ENCODE measurements around the gene BIRC6.
"Not testable (repeated sequence)": the region's sequence is repeated elsewhere in the genome, so short reads cannot be mapped to it uniquely, and the experiment has no call there.

Gene BIRC6

DNA sequence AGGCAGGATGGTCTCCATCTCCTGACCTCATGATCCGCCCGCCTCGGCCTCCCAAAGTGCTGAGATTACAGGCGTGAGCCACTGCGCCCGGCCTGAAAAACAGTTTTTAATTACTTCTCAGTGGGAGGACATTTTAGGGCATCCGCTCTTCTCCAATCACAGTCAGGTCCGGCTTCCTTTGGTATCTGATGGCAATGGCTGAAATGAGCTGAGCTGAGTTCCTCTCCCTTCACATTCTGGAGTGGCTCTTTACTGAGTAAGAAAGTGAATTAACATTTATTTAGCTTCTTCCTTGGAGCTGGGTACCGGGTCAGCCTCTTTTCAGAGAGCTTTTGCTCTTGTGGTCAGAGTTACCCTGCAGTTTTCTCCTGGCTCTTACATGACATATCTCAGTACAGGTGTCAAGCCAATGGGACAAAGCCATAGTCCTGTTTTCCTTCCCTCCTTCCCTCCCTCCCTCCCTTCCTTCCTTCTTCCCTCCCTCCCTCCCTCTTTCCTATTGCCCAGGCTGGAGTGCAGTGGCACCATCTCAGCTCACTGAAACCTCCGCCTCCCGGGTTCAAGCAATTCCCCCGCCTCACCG, 269.9 kb downstream of the BIRC6 start:
- TF ChIP-seq ZNF274 (IDR thresholded peaks at IDR 0.05; ENCODE audit: low read depth, low read length): no peak
- H3K4me3 ChIP-seq (ENCODE audit: low read length): no peak overlapping the region

DNA sequence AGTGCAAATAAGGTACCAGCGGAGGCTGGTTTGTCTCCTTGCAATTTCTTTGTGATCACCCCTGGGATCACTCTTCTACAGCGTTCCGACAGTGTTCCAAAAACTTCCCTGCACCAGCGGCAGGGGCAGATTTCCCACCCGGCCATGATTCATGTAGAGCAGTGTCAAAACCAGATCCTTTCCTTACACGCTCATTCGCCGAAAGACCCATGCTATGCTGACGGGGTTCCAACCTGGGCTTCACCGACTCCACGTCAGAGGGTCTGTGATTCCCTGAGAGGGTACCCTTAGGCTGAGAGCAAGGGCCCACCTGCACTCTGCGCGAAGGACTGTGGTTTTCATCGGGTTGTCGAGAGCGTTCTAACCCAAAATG, 270.6 kb downstream of the BIRC6 start:
- no peak for TF ChIP-seq ZNF274 (IDR thresholded peaks at IDR 0.05; ENCODE audit: low read depth, low read length)
- peak overlapping the region; percentile 65; the same call in 1 of the 2 replicates for H3K4me3 ChIP-seq (ENCODE audit: low read length)

- TF ChIP-seq ZNF274 (IDR thresholded peaks at IDR 0.05; ENCODE audit: low read depth, low read length): no peak
Observed at GRCh38 chr2:32627814-32628579, 271.2 kb downstream of the BIRC6 start, which contains the start of gene TTC27. TTC27 (plus strand) TSS chr2:32628050; CDS start chr2:32628293, 243 bp downstream.

DNA sequence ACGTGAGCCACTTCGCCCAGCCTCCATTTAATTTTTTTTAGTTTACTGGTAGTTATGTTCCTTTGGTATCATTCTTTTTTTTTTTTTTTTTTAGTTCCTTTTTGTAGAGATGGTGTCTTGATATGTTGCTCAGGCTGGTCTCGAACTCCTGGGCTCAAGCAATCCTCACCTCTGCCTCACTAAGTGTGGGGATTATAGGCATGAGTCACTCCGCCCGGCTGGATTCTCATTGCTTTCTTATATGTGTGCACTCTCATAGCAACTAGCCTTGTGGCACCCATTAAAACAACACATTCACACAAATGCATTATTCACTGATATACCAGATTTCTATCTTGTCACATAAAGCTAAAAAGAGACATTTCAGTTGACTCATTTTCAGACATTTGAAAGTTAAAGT, 275.3 kb downstream of the BIRC6 start:
- TF ChIP-seq ZNF274 (IDR thresholded peaks at IDR 0.05; ENCODE audit: low read depth, low read length): no peak

More at GRCh38 chr2:32627814-32628579, 271.2 kb downstream of the BIRC6 start, which contains the start of gene TTC27:
- H3K4me3 ChIP-seq (ENCODE audit: low read length): peak within 1 kb of the TSS; percentile 65

DNA sequence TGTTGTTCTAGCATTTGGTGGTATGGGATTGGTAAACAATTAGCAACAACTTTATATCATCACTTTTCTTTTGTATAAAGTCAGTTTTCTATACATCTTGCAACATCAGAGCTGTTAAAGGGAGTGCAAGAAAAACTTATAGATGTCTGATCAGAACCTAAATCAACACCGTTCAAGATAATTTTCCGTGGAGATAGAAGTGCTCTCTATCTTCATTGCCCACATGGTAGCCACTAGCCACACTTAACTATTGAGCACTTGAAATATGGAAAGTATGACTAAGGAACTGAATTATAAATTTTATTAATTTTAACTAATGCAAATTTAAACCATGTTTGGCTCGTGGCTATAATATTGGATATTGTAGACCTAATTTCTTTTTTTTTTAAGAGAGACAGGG, 276.2 kb downstream of the BIRC6 start:
- H3K4me3 ChIP-seq (ENCODE audit: low read length): no peak overlapping the region
- no peak for TF ChIP-seq ZNF274 (IDR thresholded peaks at IDR 0.05; ENCODE audit: low read depth, low read length)

More for the DNA sequence above, 275.3 kb downstream of the BIRC6 start:
- H3K4me3 ChIP-seq (ENCODE audit: low read length): no peak overlapping the region

- not testable (repeated sequence) for H3K4me3 ChIP-seq (ENCODE audit: low read length)
Observed at GRCh38 chr2:32638548-32638947, 281.7 kb downstream of the BIRC6 start.

- H3K4me3 ChIP-seq (ENCODE audit: low read length): no peak overlapping the region
- no peak for TF ChIP-seq ZNF274 (IDR thresholded peaks at IDR 0.05; ENCODE audit: low read depth, low read length)
Observed at GRCh38 chr2:32641180-32641579, 284.4 kb downstream of the BIRC6 start.

DNA sequence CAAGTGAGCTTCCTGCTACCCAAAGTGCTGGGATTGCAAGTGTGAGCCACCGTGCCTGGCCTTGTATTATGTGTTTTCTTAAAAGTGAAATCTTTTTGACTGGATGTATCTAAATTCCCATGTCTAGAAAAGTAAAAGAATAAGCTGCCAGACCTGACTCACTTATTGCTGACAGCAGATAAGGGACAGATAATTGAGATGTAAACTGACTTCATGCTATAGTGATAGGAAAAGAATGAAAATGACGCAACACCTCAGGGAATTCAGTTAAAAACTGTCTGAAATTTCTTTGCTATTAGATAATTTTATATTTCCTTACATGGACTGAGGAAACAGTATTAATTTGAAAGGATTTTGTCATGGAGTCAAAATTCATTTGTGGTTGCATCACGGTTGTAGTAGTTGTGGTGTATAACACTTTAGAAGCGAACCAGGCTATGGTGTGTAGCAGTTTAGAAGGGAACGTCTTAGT, 290.4 kb downstream of the BIRC6 start:
- no peak overlapping the region for H3K4me3 ChIP-seq (ENCODE audit: low read length)
- TF ChIP-seq ZNF274 (IDR thresholded peaks at IDR 0.05; ENCODE audit: low read depth, low read length): no peak

DNA sequence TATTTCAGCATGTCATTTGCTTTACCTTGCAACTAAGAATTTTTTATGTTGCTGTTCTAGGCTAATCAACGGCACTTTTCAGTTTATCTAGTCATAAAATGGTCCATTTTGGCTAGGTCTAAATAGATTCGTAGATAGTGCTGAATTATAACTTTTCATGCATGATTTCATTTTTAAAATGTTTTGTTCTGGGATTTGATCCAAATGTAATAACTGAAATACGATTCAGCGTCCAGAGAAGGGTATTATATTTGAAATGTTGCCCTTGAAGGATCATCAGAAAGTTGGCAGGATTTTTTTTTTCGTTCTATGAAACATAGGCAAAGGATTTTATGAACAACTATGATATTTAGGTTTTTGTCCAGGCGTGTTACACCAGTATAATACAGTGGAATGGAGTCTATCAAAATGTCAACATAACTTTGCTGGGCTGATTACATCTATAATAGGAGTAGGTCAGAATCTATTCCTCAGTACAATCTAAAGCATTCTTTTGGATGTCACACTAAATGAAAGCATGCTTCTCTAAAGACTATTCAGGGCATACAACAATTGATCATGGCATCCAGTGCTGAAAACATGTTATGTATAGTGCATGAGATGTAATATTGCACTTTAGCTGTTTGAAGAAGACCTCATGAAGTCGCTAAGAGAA, 295.9 kb downstream of the BIRC6 start:
- no peak overlapping the region for H3K4me3 ChIP-seq (ENCODE audit: low read length)
- no peak for TF ChIP-seq ZNF274 (IDR thresholded peaks at IDR 0.05; ENCODE audit: low read depth, low read length)

GRCh38 chr2:32656069-32656468, 299.2 kb downstream of the BIRC6 start:
- no peak overlapping the region for H3K4me3 ChIP-seq (ENCODE audit: low read length)
- no peak for TF ChIP-seq ZNF274 (IDR thresholded peaks at IDR 0.05; ENCODE audit: low read depth, low read length)

- no peak overlapping the region for H3K4me3 ChIP-seq (ENCODE audit: low read length)
- no peak for TF ChIP-seq ZNF274 (IDR thresholded peaks at IDR 0.05; ENCODE audit: low read depth, low read length)
Observed at GRCh38 chr2:32663864-32664263, 307.0 kb downstream of the BIRC6 start.

- TF ChIP-seq ZNF274 (IDR thresholded peaks at IDR 0.05; ENCODE audit: low read depth, low read length): no peak
- H3K4me3 ChIP-seq (ENCODE audit: low read length): no peak overlapping the region
Observed at GRCh38 chr2:32666704-32667103, 309.9 kb downstream of the BIRC6 start.

GRCh38 chr2:32668254-32668653, 311.4 kb downstream of the BIRC6 start:
- TF ChIP-seq ZNF274 (IDR thresholded peaks at IDR 0.05; ENCODE audit: low read depth, low read length): no peak
- no peak overlapping the region for H3K4me3 ChIP-seq (ENCODE audit: low read length)
